Nephron progenitor cell (in vitro differentiated cells): ENCODE data around the gene FBXO5.

Experiments used
- DNase-seq: peaks from one replicate; pipeline ENCODE4 v3.0.0; 2021
- H3K27ac Mint-ChIP-seq: 2 replicates; pipeline ENCODE4 v1.8.0; 2021; ENCODE audit warnings: mild to moderate bottlenecking, moderate library complexity, mixed read lengths
- H3K27me3 Mint-ChIP-seq: 2 replicates; pipeline ENCODE4 v1.8.0; 2021; ENCODE audit warnings: mild to moderate bottlenecking, low read depth, mixed read lengths; ENCODE audit not compliant: poor library complexity
- H3K36me3 Mint-ChIP-seq: 2 replicates; pipeline ENCODE4 v1.8.0; 2021; ENCODE audit warnings: low read depth, mixed read lengths
- H3K4me1 Mint-ChIP-seq: 2 replicates; pipeline ENCODE4 v1.8.0; 2021; ENCODE audit warnings: mixed read lengths
- H3K4me3 Mint-ChIP-seq: 2 replicates; pipeline ENCODE4 v1.8.0; 2021; ENCODE audit warnings: mild to moderate bottlenecking, moderate library complexity, mixed read lengths
- H3K9me3 Mint-ChIP-seq: 2 replicates; pipeline ENCODE4 v1.8.0; 2021; ENCODE audit warnings: mild to moderate bottlenecking, moderate library complexity, mixed read lengths
- TF ChIP-seq, protein P1 (sequence below): fragments of 200-600 bp; sonication (generic); IDR thresholded peaks from 2 replicates; pipeline ENCODE4 v1.5.0; 2021; ENCODE audit warnings: antibody characterized with exemption

Gene FBXO5

GRCh38 chr6:152978058-152978457, 4.8 kb downstream of the FBXO5 start:
- peak overlapping the region; percentile 42 for H3K4me3 Mint-ChIP-seq
- no peak for DNase-seq

DNA sequence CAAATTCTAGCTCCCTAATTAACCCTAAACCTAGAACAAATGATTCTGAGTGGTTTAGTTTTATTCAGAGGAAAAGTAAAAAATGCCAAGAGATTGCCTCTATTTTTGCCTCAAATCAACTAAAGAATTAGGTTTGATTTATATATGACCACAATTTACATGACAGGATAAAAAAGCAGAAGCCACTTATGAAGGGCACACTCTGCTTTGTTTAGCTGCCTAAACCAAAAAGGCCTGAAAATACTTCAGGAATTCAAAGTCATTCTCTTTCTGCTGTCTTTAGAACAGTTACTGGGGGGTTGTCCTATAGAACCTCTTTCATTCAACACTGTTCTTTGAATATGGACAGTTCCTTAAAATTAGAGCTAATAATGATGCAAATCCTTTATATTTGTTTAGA, 5.3 kb downstream of the FBXO5 start:
- H3K36me3 Mint-ChIP-seq, result peaks cover 56% of the 10 kb centered on the region
- TF ChIP-seq, protein P1, sequence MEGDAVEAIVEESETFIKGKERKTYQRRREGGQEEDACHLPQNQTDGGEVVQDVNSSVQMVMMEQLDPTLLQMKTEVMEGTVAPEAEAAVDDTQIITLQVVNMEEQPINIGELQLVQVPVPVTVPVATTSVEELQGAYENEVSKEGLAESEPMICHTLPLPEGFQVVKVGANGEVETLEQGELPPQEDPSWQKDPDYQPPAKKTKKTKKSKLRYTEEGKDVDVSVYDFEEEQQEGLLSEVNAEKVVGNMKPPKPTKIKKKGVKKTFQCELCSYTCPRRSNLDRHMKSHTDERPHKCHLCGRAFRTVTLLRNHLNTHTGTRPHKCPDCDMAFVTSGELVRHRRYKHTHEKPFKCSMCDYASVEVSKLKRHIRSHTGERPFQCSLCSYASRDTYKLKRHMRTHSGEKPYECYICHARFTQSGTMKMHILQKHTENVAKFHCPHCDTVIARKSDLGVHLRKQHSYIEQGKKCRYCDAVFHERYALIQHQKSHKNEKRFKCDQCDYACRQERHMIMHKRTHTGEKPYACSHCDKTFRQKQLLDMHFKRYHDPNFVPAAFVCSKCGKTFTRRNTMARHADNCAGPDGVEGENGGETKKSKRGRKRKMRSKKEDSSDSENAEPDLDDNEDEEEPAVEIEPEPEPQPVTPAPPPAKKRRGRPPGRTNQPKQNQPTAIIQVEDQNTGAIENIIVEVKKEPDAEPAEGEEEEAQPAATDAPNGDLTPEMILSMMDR, result no peak
- H3K27ac Mint-ChIP-seq, result no peak overlapping the region

More at GRCh38 chr6:152978058-152978457, 4.8 kb downstream of the FBXO5 start:
- Mint-ChIP-seq H3K4me1 (peaks cover 59% of the 10 kb centered on the region), H3K9me3 (no peaks in the 10 kb centered on the region), H3K27me3 (no peaks in the 10 kb centered on the region), H3K27ac (no peak overlapping the region), H3K36me3 (peaks cover 51% of the 10 kb centered on the region)
- TF ChIP-seq, protein P1, result no peak

GRCh38 chr6:152976749-152977148, 6.1 kb downstream of the FBXO5 start:
- TF ChIP-seq, protein P1, result no peak
- H3K4me1 Mint-ChIP-seq, result peaks cover 59% of the 10 kb centered on the region
- H3K27ac Mint-ChIP-seq, result no peak overlapping the region
- no peak for DNase-seq
- peaks cover 64% of the 10 kb centered on the region for H3K36me3 Mint-ChIP-seq
- no peaks in the 10 kb centered on the region for H3K27me3 Mint-ChIP-seq
- H3K4me3 Mint-ChIP-seq, result no peak overlapping the region
- H3K9me3 Mint-ChIP-seq, result no peaks in the 10 kb centered on the region

More for the DNA sequence above, 5.3 kb downstream of the FBXO5 start:
- Mint-ChIP-seq H3K4me1 (peaks cover 59% of the 10 kb centered on the region), H3K27me3 (no peaks in the 10 kb centered on the region), H3K4me3 (no peak overlapping the region), H3K9me3 (no peaks in the 10 kb centered on the region)
- no peak for DNase-seq

DNA sequence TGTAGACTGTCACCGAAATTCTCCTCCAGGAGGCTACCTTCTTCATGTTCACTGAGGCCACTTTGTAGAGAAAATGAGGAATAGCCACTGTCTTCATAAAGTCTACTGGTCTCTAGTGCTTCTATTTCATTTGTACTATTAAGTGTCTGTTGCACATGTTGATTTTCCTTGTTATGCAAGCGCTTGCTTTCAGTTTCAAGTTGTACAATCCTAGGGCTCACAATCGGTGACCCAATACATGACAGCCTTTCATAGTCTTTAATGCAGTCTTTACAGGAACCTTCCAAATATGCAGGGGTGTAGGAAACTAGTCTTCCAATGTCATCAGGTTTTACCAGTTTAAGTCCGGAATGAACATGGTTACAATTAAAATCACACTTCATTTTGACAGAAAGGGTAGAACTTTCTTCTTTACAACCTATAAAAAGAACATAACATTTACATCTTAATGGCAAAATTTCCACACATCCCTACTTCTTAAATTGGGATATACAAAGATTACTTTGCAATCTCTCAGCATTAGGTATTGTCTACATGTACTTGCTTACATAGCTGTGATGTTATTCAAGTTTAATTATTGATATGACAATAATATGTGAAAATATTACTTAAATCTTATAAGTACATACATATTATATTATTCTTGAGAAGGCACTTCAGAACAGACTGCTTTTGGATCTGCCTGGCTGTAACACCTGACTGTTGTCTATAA, 7.5 kb downstream of the FBXO5 start:
- H3K4me1 Mint-ChIP-seq, result peaks cover 49% of the 10 kb centered on the region
- no peak overlapping the region for H3K4me3 Mint-ChIP-seq
- no peak overlapping the region for H3K27ac Mint-ChIP-seq
- H3K27me3 Mint-ChIP-seq, result no peaks in the 10 kb centered on the region
- peaks cover 78% of the 10 kb centered on the region for H3K36me3 Mint-ChIP-seq
- TF ChIP-seq, protein P1, result no peak
- no peak for DNase-seq
- H3K9me3 Mint-ChIP-seq, result peaks cover 6% of the 10 kb centered on the region

GRCh38 chr6:152973916-152974315, 8.9 kb downstream of the FBXO5 start:
- Mint-ChIP-seq H3K36me3 (peaks cover 92% of the 10 kb centered on the region), H3K4me3 (no peak overlapping the region), H3K4me1 (peaks cover 36% of the 10 kb centered on the region), H3K9me3 (peaks cover 13% of the 10 kb centered on the region), H3K27me3 (no peaks in the 10 kb centered on the region), H3K27ac (no peak overlapping the region)
- no peak for DNase-seq
- TF ChIP-seq, protein P1, result no peak
